ENCODE data around the gene HNRNPU. TPM values are rescaled to one million over a fixed set of nuclear protein-coding genes. Genes with fewer than 3 reads are reported as not detected.

Gene HNRNPU
- 235 and 291 TPM in 2 replicates for total RNA-seq

GRCh38 chr1:244864253-244865027 is at the start of gene HNRNPU:
Gene HNRNPU (minus strand): TSS chr1:244864543. CDS start chr1:244864307, 236 bp downstream.

GRCh38 chr1:244835276-244836134 is 28.8 kb downstream of the HNRNPU start, which contains the start of gene COX20:
Gene COX20 (plus strand): TSS chr1:244835658. CDS start chr1:244835715, 57 bp downstream.

Other genes with a start within 250 kb of the HNRNPU start
- 24.3 and 27.7 TPM in 2 replicates for gene DESI2, start 211.4 kb downstream of the HNRNPU start, total RNA-seq
- gene COX20, start 28.9 kb downstream of the HNRNPU start, total RNA-seq = 7.3 and 14.3 TPM in 2 replicates

All from bronchial smooth muscle cell (primary cell).